Loucy (cell line): ENCODE results near the gene PKN1.

Source experiments
- CTCF ChIP-seq: fragments of 200-600 bp; sonication (generic); conservative IDR thresholded peaks from 2 replicates; pipeline ENCODE4 v1.5.1; 2014; ENCODE audit warnings: mild to moderate bottlenecking, antibody characterized with exemption, low read length
- EZH2phosphoT487 ChIP-seq: fragments of 200-600 bp; IDR thresholded peaks from 2 replicates; pipeline ENCODE4 v1.6.1; 2018; ENCODE audit warnings: antibody characterized with exemption, mild to moderate bottlenecking, moderate library complexity, borderline replicate concordance

GRCh38 chr19:14482172-14482941 lies 49.3 kb downstream of the PKN1 start:
- no peak for TF ChIP-seq CTCF
- no peak for TF ChIP-seq EZH2phosphoT487
